CD4-positive, CD25-positive, alpha-beta regulatory T cell (primary cell): ENCODE results near the gene TMPRSS11E. TPM values are rescaled to one million over a fixed set of nuclear protein-coding genes. Genes with fewer than 3 reads are reported as not detected.

ENCODE experiments used
- ATAC-seq, 2 donors: fragments of 150-1000 bp; cut with Tn5 transposase; one replicate each; pipeline ENCODE4 v1.10.0; 2021; ENCODE audit warnings: low read depth in 2 of 2, moderate number of reproducible peaks in 2 of 2, moderate library complexity in 1 of 2
- DNase-seq, 3 donors: peaks; one replicate each; pipeline versions ENCODE4 v3.0.0 to v3.0.0-alpha.2; 2012 to 2022; ENCODE audit warnings: mixed read lengths in 1 of 3
- H3K27ac ChIP-seq: one replicate; pipeline ENCODE4 v1.7.0; 2013; ENCODE audit warnings: mild to moderate bottlenecking, low read length; ENCODE audit not compliant: insufficient read depth, poor library complexity, severe bottlenecking
- H3K27me3 ChIP-seq: one replicate; pipeline ENCODE4 v1.7.0; 2013; ENCODE audit warnings: low read length; ENCODE audit not compliant: control insufficient read depth, insufficient read depth
- H3K36me3 ChIP-seq: one replicate; pipeline ENCODE4 v1.7.0; 2013; ENCODE audit warnings: mild to moderate bottlenecking, low read length, moderate library complexity; ENCODE audit not compliant: control insufficient read depth, insufficient read depth
- H3K4me1 ChIP-seq: 2 replicates; pipeline ENCODE4 v1.7.0; 2013; ENCODE audit warnings: mild to moderate bottlenecking, low read length; ENCODE audit not compliant: insufficient read depth, control insufficient read depth, poor library complexity, severe bottlenecking
- H3K4me3 ChIP-seq: one replicate; pipeline ENCODE4 v1.7.0; 2013; ENCODE audit warnings: low read depth, mild to moderate bottlenecking, low read length, moderate library complexity
- H3K9me3 ChIP-seq, 2 experiments: 1 replicate in 1 of 2; 2 replicates in 1 of 2; pipeline ENCODE4 v1.7.0; 2013; ENCODE audit warnings: low read length in 2 of 2, mild to moderate bottlenecking in 1 of 2, moderate library complexity in 1 of 2; ENCODE audit not compliant: control insufficient read depth in 2 of 2
- H3K27ac Mint-ChIP-seq, 3 donors: one replicate each; pipeline ENCODE4 v1.8.0; 2020 to 2022; ENCODE audit warnings: mild to moderate bottlenecking in 3 of 3, mixed read lengths in 3 of 3, moderate library complexity in 2 of 3
- H3K27me3 Mint-ChIP-seq: one replicate; pipeline ENCODE4 v1.8.0; 2022; ENCODE audit warnings: mild to moderate bottlenecking, mixed read lengths
- H3K36me3 Mint-ChIP-seq: one replicate; pipeline ENCODE4 v1.8.0; 2020; ENCODE audit warnings: mixed read lengths
- H3K4me1 Mint-ChIP-seq, 4 donors: one replicate each; pipeline ENCODE4 v1.8.0; 2020 to 2022; ENCODE audit warnings: mixed read lengths in 4 of 4, mild to moderate bottlenecking in 1 of 4
- H3K4me3 Mint-ChIP-seq, 4 donors: one replicate each; pipeline ENCODE4 v1.8.0; 2020 to 2022; ENCODE audit warnings: mild to moderate bottlenecking in 4 of 4, mixed read lengths in 4 of 4, moderate library complexity in 3 of 4
- H3K9me3 Mint-ChIP-seq, 7 donors: one replicate each; pipeline ENCODE4 v1.8.0; 2020 to 2022; ENCODE audit warnings: mixed read lengths in 7 of 7, mild to moderate bottlenecking in 3 of 7, moderate library complexity in 2 of 7
- polyA plus RNA-seq, 4 donors: library from polyadenylated mRNA; unstranded; fragments of 300-500 nt; fragmentation: Illumina TruSeq; gene quantifications; one replicate each; pipeline ENCODE4 v1.2.3, GENCODE V29; 2021
- total RNA-seq: library from RNA; stranded (reverse); gene quantifications from one replicate; pipeline ENCODE4 v1.2.3, GENCODE V29; 2022

The TMPRSS11E gene
- total and polyA plus RNA-seq, 5 donors from 2014 or later = 0.22 TPM; not detected in 4

- peaks cover 3 to 14% (median 7%) of the 10 kb centered on the region in 4 donors for H3K4me1 Mint-ChIP-seq
- ATAC-seq (no peak), DNase-seq (no peak)
- Histone ChIP-seq H3K9me3 (no peaks in the 10 kb centered on the region), H3K27ac (no peak overlapping the region), H3K4me3 (no peak overlapping the region), H3K4me1 (no peaks in the 10 kb centered on the region), H3K36me3 (no peaks in the 10 kb centered on the region), H3K27me3 (no peaks in the 10 kb centered on the region)
- peaks cover 8% of the 10 kb centered on the region for H3K27me3 Mint-ChIP-seq
- no peak overlapping the region for H3K27ac Mint-ChIP-seq
- no peaks in the 10 kb centered on the region for H3K36me3 Mint-ChIP-seq
- no peak overlapping the region for H3K4me3 Mint-ChIP-seq
- peaks cover 0 to 3% (median 0%) of the 10 kb centered on the region in 7 donors for H3K9me3 Mint-ChIP-seq
Observed at GRCh38 chr4:68462691-68463090, 15.4 kb downstream of the TMPRSS11E start.

- Mint-ChIP-seq H3K27ac (no peak overlapping the region), H3K36me3 (no peaks in the 10 kb centered on the region), H3K4me3 (no peak overlapping the region), H3K9me3 (peaks cover 0 to 3% (median 0%) of the 10 kb centered on the region in 7 donors), H3K27me3 (peaks cover 8% of the 10 kb centered on the region), H3K4me1 (peaks cover 3 to 14% (median 7%) of the 10 kb centered on the region in 4 donors)
- Histone ChIP-seq H3K27me3 (no peaks in the 10 kb centered on the region), H3K9me3 (no peaks in the 10 kb centered on the region), H3K27ac (no peak overlapping the region), H3K36me3 (no peaks in the 10 kb centered on the region), H3K4me3 (no peak overlapping the region), H3K4me1 (no peaks in the 10 kb centered on the region)
- ATAC-seq = no peak
- DNase-seq = no peak
Observed at GRCh38 chr4:68463796-68464195, 16.5 kb downstream of the TMPRSS11E start.

GRCh38 chr4:68465058-68465457 lies 17.8 kb downstream of the TMPRSS11E start:
- no peaks in the 10 kb centered on the region for H3K4me1 ChIP-seq
- no peaks in the 10 kb centered on the region for H3K9me3 ChIP-seq
- no peak overlapping the region for H3K27ac ChIP-seq
- Mint-ChIP-seq H3K36me3 (no peaks in the 10 kb centered on the region), H3K27ac (no peak overlapping the region), H3K4me1 (peaks cover 8 to 14% (median 11%) of the 10 kb centered on the region in 4 donors), H3K27me3 (peaks cover 8% of the 10 kb centered on the region), H3K9me3 (peaks cover 0 to 3% (median 0%) of the 10 kb centered on the region in 7 donors), H3K4me3 (no peak overlapping the region)
- H3K27me3 ChIP-seq = no peaks in the 10 kb centered on the region
- no peak for DNase-seq
- no peak for ATAC-seq
- no peak overlapping the region for H3K4me3 ChIP-seq
- H3K36me3 ChIP-seq = no peaks in the 10 kb centered on the region

GRCh38 chr4:68466185-68466584 lies 18.9 kb downstream of the TMPRSS11E start:
- Histone ChIP-seq H3K4me3 (no peak overlapping the region), H3K27me3 (no peaks in the 10 kb centered on the region), H3K27ac (no peak overlapping the region), H3K9me3 (no peaks in the 10 kb centered on the region), H3K36me3 (no peaks in the 10 kb centered on the region), H3K4me1 (no peaks in the 10 kb centered on the region)
- DNase-seq (no peak), ATAC-seq (no peak)
- Mint-ChIP-seq H3K27me3 (peaks cover 4% of the 10 kb centered on the region), H3K4me3 (no peak overlapping the region), H3K36me3 (no peaks in the 10 kb centered on the region), H3K27ac (no peak overlapping the region), H3K4me1 (peaks cover 9 to 14% (median 11%) of the 10 kb centered on the region in 4 donors), H3K9me3 (peaks cover 0 to 3% (median 0%) of the 10 kb centered on the region in 7 donors)

- no peak overlapping the region for H3K4me3 Mint-ChIP-seq
- DNase-seq (no peak), ATAC-seq (no peak)
- H3K36me3 Mint-ChIP-seq = no peaks in the 10 kb centered on the region
- Histone ChIP-seq H3K27me3 (no peaks in the 10 kb centered on the region), H3K4me3 (no peak overlapping the region), H3K27ac (no peak overlapping the region), H3K9me3 (no peaks in the 10 kb centered on the region), H3K36me3 (no peaks in the 10 kb centered on the region), H3K4me1 (no peaks in the 10 kb centered on the region)
- peaks cover 9 to 17% (median 12%) of the 10 kb centered on the region in 4 donors for H3K4me1 Mint-ChIP-seq
- peaks cover 4% of the 10 kb centered on the region for H3K27me3 Mint-ChIP-seq
- H3K27ac Mint-ChIP-seq = peak overlapping the region in 1 of 3 donors; percentile 12
- peaks cover 0 to 3% (median 0%) of the 10 kb centered on the region in 7 donors for H3K9me3 Mint-ChIP-seq
Observed at GRCh38 chr4:68466751-68467150, 19.5 kb downstream of the TMPRSS11E start.

GRCh38 chr4:68469482-68469881 lies 22.2 kb downstream of the TMPRSS11E start:
- Mint-ChIP-seq H3K27ac (no peak overlapping the region), H3K9me3 (peaks cover 0 to 8% (median 3%) of the 10 kb centered on the region in 7 donors), H3K4me1 (peaks cover 4 to 18% (median 12%) of the 10 kb centered on the region in 4 donors), H3K27me3 (peaks cover 4% of the 10 kb centered on the region), H3K36me3 (no peaks in the 10 kb centered on the region), H3K4me3 (no peak overlapping the region)
- Histone ChIP-seq H3K9me3 (no peaks in the 10 kb centered on the region), H3K4me1 (no peaks in the 10 kb centered on the region), H3K27me3 (no peaks in the 10 kb centered on the region), H3K27ac (no peak overlapping the region), H3K4me3 (no peak overlapping the region), H3K36me3 (no peaks in the 10 kb centered on the region)
- DNase-seq = no peak
- no peak for ATAC-seq

- DNase-seq (no peak), ATAC-seq (no peak)
- H3K36me3 ChIP-seq = no peaks in the 10 kb centered on the region
- peaks cover 3% of the 10 kb centered on the region for H3K27me3 ChIP-seq
- H3K4me1 ChIP-seq = no peaks in the 10 kb centered on the region
- Mint-ChIP-seq H3K4me3 (no peak overlapping the region), H3K9me3 (peaks cover 0 to 8% (median 3%) of the 10 kb centered on the region in 7 donors), H3K4me1 (peaks cover 0 to 9% (median 3%) of the 10 kb centered on the region in 4 donors), H3K27me3 (peaks cover 5% of the 10 kb centered on the region), H3K27ac (no peak overlapping the region), H3K36me3 (no peaks in the 10 kb centered on the region)
- peaks cover 0 to 2% of the 10 kb centered on the region in 2 experiments for H3K9me3 ChIP-seq
- no peak overlapping the region for H3K4me3 ChIP-seq
- H3K27ac ChIP-seq = no peak overlapping the region
Observed at GRCh38 chr4:68476191-68476590, 28.9 kb downstream of the TMPRSS11E start.

- H3K27ac Mint-ChIP-seq = no peak overlapping the region
- DNase-seq (no peak), ATAC-seq (no peak)
- Histone ChIP-seq H3K4me1 (no peaks in the 10 kb centered on the region), H3K36me3 (no peaks in the 10 kb centered on the region), H3K4me3 (no peak overlapping the region), H3K27me3 (no peaks in the 10 kb centered on the region), H3K9me3 (no peaks in the 10 kb centered on the region), H3K27ac (no peak overlapping the region)
- H3K4me1 Mint-ChIP-seq = peaks cover 5 to 11% (median 7%) of the 10 kb centered on the region in 4 donors
- H3K27me3 Mint-ChIP-seq = no peaks in the 10 kb centered on the region
- no peak overlapping the region for H3K4me3 Mint-ChIP-seq
- no peaks in the 10 kb centered on the region for H3K9me3 Mint-ChIP-seq
- peaks cover 4% of the 10 kb centered on the region for H3K36me3 Mint-ChIP-seq
Observed at GRCh38 chr4:68489338-68489737, 42.1 kb downstream of the TMPRSS11E start.
